ENCODE data around the gene NR5A1. TPM values are rescaled to one million over a fixed set of nuclear protein-coding genes. Genes with fewer than 3 reads are reported as not detected.
A peak's percentile ranks its signal among the peaks of the same experiment; 100 is the strongest.

The NR5A1 gene
- total and polyA plus RNA-seq, 2 of the 13 experiments (the other 11 are each of a cell fraction or from before 2014, with no cell fraction given) = 28.9 to 44.7 TPM

GRCh38 chr9:124511891-124512805 is 4.9 kb upstream of the NR5A1 start (continued):
- TF ChIP-seq CSRNP2 (CRISPR knock-in tag; conservative IDR thresholded peaks at IDR 0.05; ENCODE audit: low read depth) (no peak), ZXDC (CRISPR knock-in tag; IDR thresholded peaks at IDR 0.05) (peak; percentile 99), SNAPC4 (CRISPR knock-in tag; IDR thresholded peaks at IDR 0.05) (no peak), ZNF34 (CRISPR knock-in tag; IDR thresholded peaks at IDR 0.05; ENCODE audit: borderline replicate concordance) (no peak), NFE2L1 (CRISPR knock-in tag; IDR thresholded peaks at IDR 0.05; ENCODE audit: borderline replicate concordance) (no peak), ZNF160 (CRISPR knock-in tag; IDR thresholded peaks at IDR 0.05) (peak; percentile 30; the same call in 1 of the 2 replicates)
